ENCODE measurements around the gene PHKA1. TPM values are rescaled to one million over a fixed set of nuclear protein-coding genes. Genes with fewer than 3 reads are reported as not detected.

Gene PHKA1
- total RNA-seq, 1 donor from 2014 or later: 6.4 TPM

DNA sequence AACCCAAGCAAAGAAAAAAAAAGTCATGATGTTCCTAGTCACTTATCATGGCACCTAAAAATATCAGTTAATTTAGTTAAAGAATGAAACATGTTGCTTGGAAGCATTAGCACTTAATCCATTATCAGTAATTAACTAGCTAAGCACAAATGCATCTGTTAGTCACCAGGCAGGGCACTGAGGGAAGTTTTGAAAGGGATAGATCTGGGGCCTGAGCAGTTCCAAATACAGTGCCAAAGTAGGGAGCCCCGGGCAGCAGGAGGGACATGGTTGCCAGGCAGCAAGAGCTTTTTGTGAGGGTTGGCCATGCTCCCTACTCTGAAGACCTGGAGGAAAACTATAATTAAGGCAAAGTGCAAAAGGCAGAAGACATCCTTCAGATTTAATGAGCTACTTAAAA, 62.0 kb downstream of the PHKA1 start:
- Histone ChIP-seq H3K27me3 (ENCODE audit: control insufficient read depth, insufficient read depth, low read length) (no peaks in the 10 kb centered on the region), H3K4me3 (ENCODE audit: low read depth, low read length) (no peak overlapping the region), H3K36me3 (ENCODE audit: control insufficient read depth, insufficient read depth, low read length) (no peaks in the 10 kb centered on the region)
- TF ChIP-seq, protein P1, sequence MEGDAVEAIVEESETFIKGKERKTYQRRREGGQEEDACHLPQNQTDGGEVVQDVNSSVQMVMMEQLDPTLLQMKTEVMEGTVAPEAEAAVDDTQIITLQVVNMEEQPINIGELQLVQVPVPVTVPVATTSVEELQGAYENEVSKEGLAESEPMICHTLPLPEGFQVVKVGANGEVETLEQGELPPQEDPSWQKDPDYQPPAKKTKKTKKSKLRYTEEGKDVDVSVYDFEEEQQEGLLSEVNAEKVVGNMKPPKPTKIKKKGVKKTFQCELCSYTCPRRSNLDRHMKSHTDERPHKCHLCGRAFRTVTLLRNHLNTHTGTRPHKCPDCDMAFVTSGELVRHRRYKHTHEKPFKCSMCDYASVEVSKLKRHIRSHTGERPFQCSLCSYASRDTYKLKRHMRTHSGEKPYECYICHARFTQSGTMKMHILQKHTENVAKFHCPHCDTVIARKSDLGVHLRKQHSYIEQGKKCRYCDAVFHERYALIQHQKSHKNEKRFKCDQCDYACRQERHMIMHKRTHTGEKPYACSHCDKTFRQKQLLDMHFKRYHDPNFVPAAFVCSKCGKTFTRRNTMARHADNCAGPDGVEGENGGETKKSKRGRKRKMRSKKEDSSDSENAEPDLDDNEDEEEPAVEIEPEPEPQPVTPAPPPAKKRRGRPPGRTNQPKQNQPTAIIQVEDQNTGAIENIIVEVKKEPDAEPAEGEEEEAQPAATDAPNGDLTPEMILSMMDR (IDR thresholded peaks at IDR 0.05; ENCODE audit: insufficient read depth, low read length, poor library complexity, severe bottlenecking): no peak
- no peak for DNase-seq (ENCODE audit: low read depth)

DNA sequence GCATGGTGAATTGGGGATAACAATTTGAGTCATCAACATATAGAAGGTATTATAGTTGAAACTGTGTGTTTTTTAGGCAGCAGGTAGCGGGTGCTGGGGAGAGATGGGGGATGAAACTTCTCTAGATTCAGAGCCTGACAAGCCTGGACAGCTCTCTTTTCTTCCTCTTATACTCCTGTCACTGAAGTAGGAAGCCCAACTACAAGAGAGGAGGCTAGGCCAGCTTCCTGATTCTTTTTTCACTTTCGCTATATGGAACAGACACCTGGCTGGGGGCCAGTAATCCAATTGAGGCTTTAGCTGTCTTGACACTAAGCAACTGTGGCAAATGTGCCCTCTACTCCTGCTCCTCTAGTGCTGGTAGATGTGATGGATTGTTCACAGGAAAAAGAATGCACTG, 69.2 kb downstream of the PHKA1 start:
- H3K36me3 ChIP-seq (ENCODE audit: control insufficient read depth, insufficient read depth, low read length): no peaks in the 10 kb centered on the region
- TF ChIP-seq, protein P1 (IDR thresholded peaks at IDR 0.05; ENCODE audit: insufficient read depth, low read length, poor library complexity, severe bottlenecking): no peak
- no peak overlapping the region for H3K4me3 ChIP-seq (ENCODE audit: low read depth, low read length)
- H3K27me3 ChIP-seq (ENCODE audit: control insufficient read depth, insufficient read depth, low read length): no peaks in the 10 kb centered on the region
- DNase-seq (ENCODE audit: low read depth): no peak

DNA sequence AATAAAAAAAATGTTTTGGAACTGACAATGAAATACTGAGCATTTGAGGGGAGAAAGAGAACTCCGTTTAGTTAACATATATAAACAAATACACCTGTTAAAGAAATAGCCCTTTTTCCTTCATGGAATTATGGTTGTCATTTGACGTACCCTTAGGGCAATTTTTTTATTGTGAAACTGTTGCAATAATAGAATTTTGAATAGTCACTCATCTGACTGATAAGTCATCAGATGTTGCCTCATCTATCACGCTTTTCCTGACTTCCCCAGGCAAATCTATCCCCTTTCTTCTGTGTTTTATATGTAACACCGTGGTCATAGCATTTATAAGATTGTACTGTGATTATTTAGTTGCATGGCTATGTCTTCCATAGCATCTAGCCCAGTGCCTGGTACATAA, 72.5 kb downstream of the PHKA1 start:
- DNase-seq (ENCODE audit: low read depth): no peak
- no peak overlapping the region for H3K4me3 ChIP-seq (ENCODE audit: low read depth, low read length)
- TF ChIP-seq, protein P1 (IDR thresholded peaks at IDR 0.05; ENCODE audit: insufficient read depth, low read length, poor library complexity, severe bottlenecking): no peak
- H3K27me3 ChIP-seq (ENCODE audit: control insufficient read depth, insufficient read depth, low read length): no peaks in the 10 kb centered on the region
- no peaks in the 10 kb centered on the region for H3K36me3 ChIP-seq (ENCODE audit: control insufficient read depth, insufficient read depth, low read length)

DNA sequence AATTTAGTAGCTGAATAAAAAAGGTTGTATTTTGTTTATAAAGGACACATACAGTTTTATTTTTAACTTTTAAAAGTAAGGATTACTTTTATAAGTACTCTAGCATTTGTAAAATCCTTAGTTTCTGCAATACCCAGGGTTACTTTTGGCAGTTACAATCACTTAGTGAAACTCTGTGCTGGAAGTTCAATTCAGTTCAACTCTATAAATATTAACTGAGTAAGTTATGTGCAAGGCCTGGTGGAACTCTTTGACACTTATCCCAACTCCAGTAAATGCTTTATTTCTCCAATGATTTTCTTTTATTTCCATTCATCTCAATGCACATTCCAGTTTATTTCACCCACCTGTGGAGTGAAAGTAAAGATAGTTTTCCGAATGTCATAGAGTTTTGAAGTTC, 78.2 kb downstream of the PHKA1 start:
- DNase-seq (ENCODE audit: low read depth): no peak
- H3K4me3 ChIP-seq (ENCODE audit: low read depth, low read length): no peak overlapping the region
- TF ChIP-seq, protein P1 (IDR thresholded peaks at IDR 0.05; ENCODE audit: insufficient read depth, low read length, poor library complexity, severe bottlenecking): no peak
- H3K27me3 ChIP-seq (ENCODE audit: control insufficient read depth, insufficient read depth, low read length): peaks cover 2% of the 10 kb centered on the region
- H3K36me3 ChIP-seq (ENCODE audit: control insufficient read depth, insufficient read depth, low read length): no peaks in the 10 kb centered on the region

DNA sequence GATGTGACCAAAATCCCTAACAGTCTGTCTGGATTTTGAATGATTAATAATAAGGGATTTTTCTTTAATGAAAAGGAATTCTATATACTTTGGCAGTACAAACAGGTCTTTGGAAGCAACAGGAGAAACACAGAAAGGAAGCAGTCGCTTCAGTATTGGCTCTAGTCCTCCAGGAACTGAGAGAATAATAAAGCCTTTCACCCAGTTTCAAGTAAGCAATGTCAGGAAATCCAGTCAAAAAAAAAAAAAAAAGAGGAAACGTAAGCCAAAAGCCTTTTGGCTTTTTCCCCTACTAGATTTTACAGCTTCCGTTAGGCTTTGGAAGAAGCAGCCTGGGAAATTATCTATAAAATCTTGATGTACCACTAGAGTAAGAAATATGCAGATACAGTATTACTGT, 79.8 kb downstream of the PHKA1 start:
- Histone ChIP-seq H3K27me3 (ENCODE audit: control insufficient read depth, insufficient read depth, low read length) (peaks cover 2% of the 10 kb centered on the region), H3K4me3 (ENCODE audit: low read depth, low read length) (no peak overlapping the region), H3K36me3 (ENCODE audit: control insufficient read depth, insufficient read depth, low read length) (no peaks in the 10 kb centered on the region)
- TF ChIP-seq, protein P1 (IDR thresholded peaks at IDR 0.05; ENCODE audit: insufficient read depth, low read length, poor library complexity, severe bottlenecking): no peak
- DNase-seq (ENCODE audit: low read depth): no peak

DNA sequence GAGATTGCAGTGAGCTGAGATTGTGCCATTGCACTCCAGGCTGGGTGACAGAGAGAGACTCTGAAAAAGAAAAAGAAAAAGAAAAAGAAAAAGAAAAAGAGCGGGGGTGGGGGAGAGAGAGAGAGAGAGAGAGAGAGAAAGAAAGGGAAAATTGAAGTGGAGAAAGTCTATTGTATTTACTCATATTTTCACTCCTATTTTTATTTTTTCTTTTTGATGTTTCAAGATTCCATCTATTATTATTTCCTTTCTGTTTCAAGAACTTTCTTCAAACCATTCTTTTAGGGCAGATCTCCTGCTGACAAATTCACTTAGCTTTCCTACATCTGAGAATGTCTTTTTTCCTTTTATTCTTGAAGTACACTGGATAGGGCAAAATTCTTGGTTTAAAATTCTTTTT, 83.9 kb downstream of the PHKA1 start:
- DNase-seq (ENCODE audit: low read depth): no peak
- Histone ChIP-seq H3K27me3 (ENCODE audit: control insufficient read depth, insufficient read depth, low read length) (peaks cover 2% of the 10 kb centered on the region), H3K4me3 (ENCODE audit: low read depth, low read length) (no peak overlapping the region), H3K36me3 (ENCODE audit: control insufficient read depth, insufficient read depth, low read length) (no peaks in the 10 kb centered on the region)
- TF ChIP-seq, protein P1 (IDR thresholded peaks at IDR 0.05; ENCODE audit: insufficient read depth, low read length, poor library complexity, severe bottlenecking): no peak

Measured in kidney epithelial cell (primary cell).